H9 (cell line): ENCODE results near the gene MC4R. TPM values are rescaled to one million over a fixed set of nuclear protein-coding genes. Genes with fewer than 3 reads are reported as not detected.

Experiments used
- DNase-seq: peaks from one replicate; pipeline ENCODE4 v3.0.0-alpha.2; 2017
- H2AFZ ChIP-seq: one replicate; pipeline ENCODE4 v1.6.1; 2013; ENCODE audit warnings: mild to moderate bottlenecking, low read length, control low read depth, moderate library complexity
- H2AK5ac ChIP-seq: 2 replicates; pipeline ENCODE4 v1.6.1; 2013; ENCODE audit warnings: low read length, control low read depth, mixed read lengths; ENCODE audit not compliant: insufficient read length
- H2BK120ac ChIP-seq: one replicate; pipeline ENCODE4 v1.6.1; 2013; ENCODE audit warnings: low read depth, mild to moderate bottlenecking, low read length, control low read depth, inconsistent platforms; ENCODE audit not compliant: poor library complexity, severe bottlenecking
- H2BK12ac ChIP-seq: 2 replicates; pipeline ENCODE4 v1.6.1; 2013; ENCODE audit warnings: low read length, control low read depth, mixed read lengths, low read depth; ENCODE audit not compliant: insufficient read length
- H2BK15ac ChIP-seq: 2 replicates; pipeline ENCODE4 v1.6.1; 2013; ENCODE audit warnings: low read depth, low read length, control low read depth
- H2BK20ac ChIP-seq: one replicate; pipeline ENCODE4 v1.6.1; 2013; ENCODE audit warnings: low read depth, mild to moderate bottlenecking, low read length, control low read depth, inconsistent platforms; ENCODE audit not compliant: poor library complexity, severe bottlenecking
- H2BK5ac ChIP-seq: 2 replicates; pipeline ENCODE4 v1.6.1; 2013; ENCODE audit warnings: low read length, control low read depth, mixed read lengths; ENCODE audit not compliant: insufficient read length
- H3K14ac ChIP-seq: 2 replicates; pipeline ENCODE4 v1.6.1; 2013; ENCODE audit warnings: low read length, control low read depth; ENCODE audit not compliant: insufficient read depth
- H3K18ac ChIP-seq: 2 replicates; pipeline ENCODE4 v1.6.1; 2013; ENCODE audit warnings: low read depth, mild to moderate bottlenecking, mixed read lengths, low read length, control low read depth; ENCODE audit not compliant: insufficient read length
- H3K23ac ChIP-seq: 2 replicates; pipeline ENCODE4 v1.6.1; 2013; ENCODE audit warnings: low read length, control low read depth, mixed read lengths, low read depth; ENCODE audit not compliant: insufficient read length
- H3K23me2 ChIP-seq: 2 replicates; pipeline ENCODE4 v1.6.1; 2013; ENCODE audit warnings: low read depth, mild to moderate bottlenecking, mixed read lengths, low read length, control low read depth; ENCODE audit not compliant: insufficient read length, poor library complexity, severe bottlenecking
- H3K27ac ChIP-seq: 2 replicates; pipeline ENCODE4 v1.5.1; 2013; ENCODE audit warnings: low read length, control low read depth, mixed read lengths, low read depth; ENCODE audit not compliant: insufficient read length
- H3K27me3 ChIP-seq: 2 replicates; pipeline ENCODE4 v1.6.1; 2013; ENCODE audit warnings: low read length, control low read depth, inconsistent platforms; ENCODE audit not compliant: insufficient read depth
- H3K4ac ChIP-seq: 2 replicates; pipeline ENCODE4 v1.6.1; 2013; ENCODE audit warnings: low read depth, mild to moderate bottlenecking, control low read depth, inconsistent platforms, low read length, moderate library complexity
- H3K4me1 ChIP-seq: 2 replicates; pipeline ENCODE4 v1.6.1; 2013; ENCODE audit warnings: low read length, control low read depth, inconsistent platforms; ENCODE audit not compliant: insufficient read depth
- H3K4me2 ChIP-seq: 2 replicates; pipeline ENCODE4 v1.6.1; 2013; ENCODE audit warnings: low read length, control low read depth, mixed read lengths; ENCODE audit not compliant: insufficient read length, insufficient read depth
- H3K56ac ChIP-seq: 2 replicates; pipeline ENCODE4 v1.6.1; 2013; ENCODE audit warnings: low read depth, mild to moderate bottlenecking, mixed read lengths, low read length, control low read depth; ENCODE audit not compliant: insufficient read length
- H3K79me1 ChIP-seq: 2 replicates; pipeline ENCODE4 v1.6.1; 2013; ENCODE audit warnings: low read depth, mild to moderate bottlenecking, moderate library complexity, low read length, control low read depth, inconsistent platforms; ENCODE audit not compliant: insufficient read depth, poor library complexity, severe bottlenecking
- H3K79me2 ChIP-seq: 2 replicates; pipeline ENCODE4 v1.6.1; 2013; ENCODE audit warnings: low read length, control low read depth, inconsistent platforms; ENCODE audit not compliant: insufficient read depth
- H3K9ac ChIP-seq: 2 replicates; pipeline ENCODE4 v1.6.1; 2013; ENCODE audit warnings: low read length, control low read depth, mixed read lengths; ENCODE audit not compliant: insufficient read length; ENCODE audit errors: extremely low read depth
- H3K9me3 ChIP-seq: one replicate; pipeline ENCODE4 v1.6.1; 2013; ENCODE audit warnings: low read depth, low read length, inconsistent platforms; ENCODE audit not compliant: control insufficient read depth
- H3T11ph ChIP-seq: one replicate; pipeline ENCODE4 v1.6.1; 2013; ENCODE audit warnings: mild to moderate bottlenecking, low read length, control low read depth, inconsistent platforms
- H4K20me1 ChIP-seq: one replicate; pipeline ENCODE4 v1.6.1; 2013; ENCODE audit not compliant: control insufficient read depth, insufficient read length, insufficient read depth
- H4K5ac ChIP-seq: 2 replicates; pipeline ENCODE4 v1.6.1; 2013; ENCODE audit warnings: low read depth, mild to moderate bottlenecking, mixed read lengths, low read length, control low read depth; ENCODE audit not compliant: insufficient read length
- H4K8ac ChIP-seq: replicated peaks from 2 replicates; pipeline ENCODE4 v1.6.1; 2013; ENCODE audit warnings: low read length, control low read depth, mixed read lengths, low read depth; ENCODE audit not compliant: insufficient read length
- H4K91ac ChIP-seq: 2 replicates; pipeline ENCODE4 v1.6.1; 2013; ENCODE audit warnings: low read depth, mild to moderate bottlenecking, moderate library complexity, mixed read lengths, low read length, control low read depth; ENCODE audit not compliant: insufficient read length
- H3K27ac Mint-ChIP-seq, 3 experiments: 2 replicates in 2 of 3; 3 replicates in 1 of 3; pipeline ENCODE4 v1.8.0; 2020 to 2021; ENCODE audit warnings: mixed read lengths in 3 of 3, mild to moderate bottlenecking in 1 of 3, moderate library complexity in 1 of 3
- H3K27me3 Mint-ChIP-seq: 2 replicates; pipeline ENCODE4 v1.8.0; 2021; ENCODE audit warnings: low read depth, mild to moderate bottlenecking, moderate library complexity, mixed read lengths
- H3K36me3 Mint-ChIP-seq, 3 experiments: 2 replicates in 2 of 3; 3 replicates in 1 of 3; pipeline ENCODE4 v1.8.0; 2020 to 2021; ENCODE audit warnings: low read depth in 3 of 3, mixed read lengths in 3 of 3; ENCODE audit not compliant: insufficient read depth in 1 of 3
- H3K4me1 Mint-ChIP-seq, 2 experiments: 2 replicates each; pipeline ENCODE4 v1.8.0; 2020; ENCODE audit warnings: mixed read lengths in 2 of 2
- H3K4me3 Mint-ChIP-seq, 2 experiments: 2 replicates in 1 of 2; 3 replicates in 1 of 2; pipeline ENCODE4 v1.8.0; 2020 to 2021; ENCODE audit warnings: mild to moderate bottlenecking in 2 of 2, mixed read lengths in 2 of 2, moderate library complexity in 1 of 2
- H3K9me3 Mint-ChIP-seq, 2 experiments: 2 replicates in 1 of 2; 3 replicates in 1 of 2; pipeline ENCODE4 v1.8.0; 2020; ENCODE audit warnings: mild to moderate bottlenecking in 2 of 2, mixed read lengths in 2 of 2, moderate library complexity in 1 of 2
- CTCF ChIP-seq: fragments of 200-600 bp; sonication (generic); conservative IDR thresholded peaks from 3 replicates; pipeline ENCODE4 v1.8.0; 2021; ENCODE audit warnings: antibody characterized with exemption, mild to moderate bottlenecking
- WGBS: extraction: QIAGEN DNeasy Blood & Tissue Kit; methylation state at CpG from one replicate; pipeline ENCODE4 v1.1.7; 2013; ENCODE audit warnings: missing lambda C conversion rate, low lambda C conversion rate, mixed read lengths; ENCODE audit not compliant: insufficient read length; ENCODE audit errors: extremely low coverage; 5-methylcytosine and 5-hydroxymethylcytosine counted together
- total RNA-seq: library from RNA; stranded (reverse); gene quantifications from 2 replicates; pipeline ENCODE4 v1.2.1, GENCODE V29; 2021

Gene MC4R
- total RNA-seq, 1 experiment from 2014 or later = not detected

- no peaks in the 10 kb centered on the region for H3K23me2 ChIP-seq
- H2BK15ac ChIP-seq = no peak overlapping the region
- no CpG with 5 or more reads among the region's 5 CpGs for WGBS
- H3K79me1 ChIP-seq = no peaks in the 10 kb centered on the region
- no peak overlapping the region for H3K9ac ChIP-seq
- H4K5ac ChIP-seq = no peak overlapping the region
- no peaks in the 10 kb centered on the region for H3K79me2 ChIP-seq
- Mint-ChIP-seq H3K27me3 (no peaks in the 10 kb centered on the region; the same call in 1 of the 2 replicates), H3K27ac (no peak overlapping the region), H3K4me3 (no peak overlapping the region), H3K36me3 (no peaks in the 10 kb centered on the region), H3K4me1 (peaks cover 7% of the 10 kb centered on the region in 2 experiments), H3K9me3 (no peaks in the 10 kb centered on the region)
- no peaks in the 10 kb centered on the region for H4K20me1 ChIP-seq
- no peak overlapping the region for H2BK120ac ChIP-seq
- peak; percentile 33 for DNase-seq
- no peak overlapping the region for H3K23ac ChIP-seq
- no peak overlapping the region for H3K56ac ChIP-seq
- no peak overlapping the region for H2BK12ac ChIP-seq
- H4K91ac ChIP-seq = no peak overlapping the region
- no peak overlapping the region for H3K4me2 ChIP-seq
- H3K27ac ChIP-seq = no peak overlapping the region
- H2AK5ac ChIP-seq = no peak overlapping the region
- H4K8ac ChIP-seq = no peak overlapping the region
- H3K4ac ChIP-seq = no peak overlapping the region
- H2BK20ac ChIP-seq = no peak overlapping the region
- no peak overlapping the region for H3K14ac ChIP-seq
- no peak overlapping the region for H3T11ph ChIP-seq
- H2BK5ac ChIP-seq = no peak overlapping the region
- no peaks in the 10 kb centered on the region for H3K4me1 ChIP-seq
- TF ChIP-seq CTCF = peak; percentile 55
- no peak overlapping the region for H2AFZ ChIP-seq
- no peak overlapping the region for H3K18ac ChIP-seq
- no peaks in the 10 kb centered on the region for H3K9me3 ChIP-seq
- no peaks in the 10 kb centered on the region for H3K27me3 ChIP-seq
Observed at GRCh38 chr18:60411715-60412114, 39.1 kb upstream of the MC4R start.
